Measurements from ENCODE around the gene MCOLN1.
A peak's percentile ranks its signal among the peaks of the same experiment; 100 is the strongest.
"Not testable (repeated sequence)": the region's sequence is repeated elsewhere in the genome, so short reads cannot be mapped to it uniquely, and the experiment has no call there.

The MCOLN1 gene

GRCh38 chr19:7544626-7545025, 22.2 kb downstream of the MCOLN1 start:
- no peak for DNase-seq

- no peak for DNase-seq
Measured at GRCh38 chr19:7545300-7545699, 22.9 kb downstream of the MCOLN1 start.

GRCh38 chr19:7545904-7546303, 23.5 kb downstream of the MCOLN1 start:
- no peak for DNase-seq

- no peak for DNase-seq
Measured at GRCh38 chr19:7547159-7547558, 24.7 kb downstream of the MCOLN1 start.

GRCh38 chr19:7549429-7550148, 27.2 kb downstream of the MCOLN1 start:
- no peak for DNase-seq

- no peak for DNase-seq
Measured at GRCh38 chr19:7550169-7550770, 27.8 kb downstream of the MCOLN1 start.

- peak in 1 of 2 experiments; percentile 24 for DNase-seq
Measured at GRCh38 chr19:7550987-7551761, 28.8 kb downstream of the MCOLN1 start.

GRCh38 chr19:7552781-7553180, 30.4 kb downstream of the MCOLN1 start:
- no peak for DNase-seq

GRCh38 chr19:7554565-7554964, 32.1 kb downstream of the MCOLN1 start:
- DNase-seq: no peak

GRCh38 chr19:7554990-7555864, 32.8 kb downstream of the MCOLN1 start:
- DNase-seq: no peak

GRCh38 chr19:7556696-7557315, 34.4 kb downstream of the MCOLN1 start:
- DNase-seq: no peak

- no peak for DNase-seq
Measured at GRCh38 chr19:7558667-7559066, 36.2 kb downstream of the MCOLN1 start.

GRCh38 chr19:7559102-7559501, 36.7 kb downstream of the MCOLN1 start:
- DNase-seq: no peak

- DNase-seq: no peak
Measured at GRCh38 chr19:7560255-7560654, 37.8 kb downstream of the MCOLN1 start.

- no peak for DNase-seq
Measured at GRCh38 chr19:7561325-7561724, 38.9 kb downstream of the MCOLN1 start.

GRCh38 chr19:7562646-7563393, 40.4 kb downstream of the MCOLN1 start:
- no peak for DNase-seq

GRCh38 chr19:7564866-7565265, 42.4 kb downstream of the MCOLN1 start:
- DNase-seq: no peak

- DNase-seq: no peak
Measured at GRCh38 chr19:7565332-7565731, 42.9 kb downstream of the MCOLN1 start.

- no peak for DNase-seq
Measured at GRCh38 chr19:7570761-7571160, 48.3 kb downstream of the MCOLN1 start.

- DNase-seq: no peak
Measured at GRCh38 chr19:7575434-7576040, 53.1 kb downstream of the MCOLN1 start.

GRCh38 chr19:7577422-7577821, 55.0 kb downstream of the MCOLN1 start:
- not testable (repeated sequence) for DNase-seq

Measured in SHP77 (cell line).